ENCODE data around the gene KAZN.
"Not testable (repeated sequence)": the region's sequence is repeated elsewhere in the genome, so short reads cannot be mapped to it uniquely, and the experiment has no call there.

KAZN gene

GRCh38 chr1:15034656-15035055 is 436.2 kb downstream of the KAZN start:
- no peak for DNase-seq (ENCODE audit: low spot score)

- DNase-seq (ENCODE audit: low spot score) = no peak
Observed at GRCh38 chr1:15035236-15035635, 436.8 kb downstream of the KAZN start.

GRCh38 chr1:15036101-15036500 is 437.6 kb downstream of the KAZN start:
- no peak for DNase-seq (ENCODE audit: low spot score)

- no peak for DNase-seq (ENCODE audit: low spot score)
Observed at GRCh38 chr1:15038232-15039016, 439.9 kb downstream of the KAZN start.

- no peak for DNase-seq (ENCODE audit: low spot score)
Observed at GRCh38 chr1:15039017-15039648, 440.6 kb downstream of the KAZN start.

- DNase-seq (ENCODE audit: low spot score) = no peak
Observed at GRCh38 chr1:15039901-15040300, 441.4 kb downstream of the KAZN start.

- not testable (repeated sequence) for DNase-seq (ENCODE audit: low spot score)
Observed at GRCh38 chr1:15040685-15041084, 442.2 kb downstream of the KAZN start.

- DNase-seq (ENCODE audit: low spot score) = no peak
Observed at GRCh38 chr1:15042866-15043265, 444.4 kb downstream of the KAZN start.

- no peak for DNase-seq (ENCODE audit: low spot score)
Observed at GRCh38 chr1:15043934-15044333, 445.4 kb downstream of the KAZN start.

GRCh38 chr1:15045123-15045522 is 446.6 kb downstream of the KAZN start:
- DNase-seq (ENCODE audit: low spot score) = no peak

- DNase-seq (ENCODE audit: low spot score) = peak; percentile 91
Observed at GRCh38 chr1:15046487-15047165, 448.1 kb downstream of the KAZN start.

- DNase-seq (ENCODE audit: low spot score) = no peak
Observed at GRCh38 chr1:15047237-15047636, 448.8 kb downstream of the KAZN start.

GRCh38 chr1:15048437-15048980 is 450.0 kb downstream of the KAZN start:
- no peak for DNase-seq (ENCODE audit: low spot score)

GRCh38 chr1:15049067-15049466 is 450.6 kb downstream of the KAZN start:
- DNase-seq (ENCODE audit: low spot score) = no peak

- DNase-seq (ENCODE audit: low spot score) = no peak
Observed at GRCh38 chr1:15051882-15052528, 453.5 kb downstream of the KAZN start.

- no peak for DNase-seq (ENCODE audit: low spot score)
Observed at GRCh38 chr1:15053153-15053552, 454.7 kb downstream of the KAZN start.

GRCh38 chr1:15055736-15056415 is 457.4 kb downstream of the KAZN start:
- no peak for DNase-seq (ENCODE audit: low spot score)

- DNase-seq (ENCODE audit: low spot score) = no peak
Observed at GRCh38 chr1:15056515-15057285, 458.2 kb downstream of the KAZN start.

GRCh38 chr1:15057834-15058233 is 459.3 kb downstream of the KAZN start:
- no peak for DNase-seq (ENCODE audit: low spot score)

- no peak for DNase-seq (ENCODE audit: low spot score)
Observed at GRCh38 chr1:15058261-15058660, 459.8 kb downstream of the KAZN start.

GRCh38 chr1:15060104-15060503 is 461.6 kb downstream of the KAZN start:
- DNase-seq (ENCODE audit: low spot score) = no peak

All from HuH-7.5 (cell line).